Colonic mucosa (tissue), 4 donors: ENCODE data around the gene CRELD2. TPM values are rescaled to one million over a fixed set of nuclear protein-coding genes. Genes with fewer than 3 reads are reported as not detected.
"Not testable (repeated sequence)": the region's sequence is repeated elsewhere in the genome, so short reads cannot be mapped to it uniquely, and the experiment has no call there.

Experiments
- DNase-seq: peaks from one replicate; pipeline ENCODE4 v3.0.0-alpha.2; 2020
- H3K27ac ChIP-seq: fragments of 200-600 bp; one replicate; pipeline ENCODE4 v1.8.0; 2021
- H3K27me3 ChIP-seq: fragments of 200-600 bp; one replicate; pipeline ENCODE4 v1.8.0; 2021
- H3K36me3 ChIP-seq: fragments of 200-600 bp; one replicate; pipeline ENCODE4 v1.8.0; 2021
- H3K4me1 ChIP-seq: fragments of 200-600 bp; one replicate; pipeline ENCODE4 v1.8.0; 2021; ENCODE audit warnings: mild to moderate bottlenecking
- H3K4me3 ChIP-seq: fragments of 200-600 bp; one replicate; pipeline ENCODE4 v1.8.0; 2021
- H3K9ac ChIP-seq, 2 donors: one replicate each; pipeline ENCODE4 v1.7.0; 2013; ENCODE audit warnings: control low read depth in 2 of 2, low read depth in 2 of 2, low read length in 2 of 2
- H3K9me3 ChIP-seq: fragments of 200-600 bp; one replicate; pipeline ENCODE4 v1.8.0; 2021
- intact Hi-C: fragments of 100-400 bp; cut with DNase I; formaldehyde crosslinking; loops from one replicate; pipeline ENCODE4 v1.14.1; 2022
- total RNA-seq, 2 donors: library from RNA; stranded (reverse); fragmentation: NEBNext Ultra II Directional in 1 of 2; extraction: Animal tissue kit (Norgen Biotek cat#: 25700) in 1 of 2; gene quantifications; one replicate each; pipeline ENCODE4 v1.2.1, GENCODE V29; 2021
- TF ChIP-seq, protein P1 (sequence below): fragments of 200-600 bp; IDR thresholded peaks from one replicate; pipeline ENCODE4 v1.8.0; 2022; ENCODE audit warnings: antibody characterized with exemption, mild to moderate bottlenecking
- donor health status: healthy.
- donor health status: DM: no; HTN: no; CAD: no.
- donor health status: DM: no; HTN: no; CAD: no.

CRELD2 gene
- total RNA-seq, 2 donors from 2014 or later: 43.6 to 133 TPM

DNA sequence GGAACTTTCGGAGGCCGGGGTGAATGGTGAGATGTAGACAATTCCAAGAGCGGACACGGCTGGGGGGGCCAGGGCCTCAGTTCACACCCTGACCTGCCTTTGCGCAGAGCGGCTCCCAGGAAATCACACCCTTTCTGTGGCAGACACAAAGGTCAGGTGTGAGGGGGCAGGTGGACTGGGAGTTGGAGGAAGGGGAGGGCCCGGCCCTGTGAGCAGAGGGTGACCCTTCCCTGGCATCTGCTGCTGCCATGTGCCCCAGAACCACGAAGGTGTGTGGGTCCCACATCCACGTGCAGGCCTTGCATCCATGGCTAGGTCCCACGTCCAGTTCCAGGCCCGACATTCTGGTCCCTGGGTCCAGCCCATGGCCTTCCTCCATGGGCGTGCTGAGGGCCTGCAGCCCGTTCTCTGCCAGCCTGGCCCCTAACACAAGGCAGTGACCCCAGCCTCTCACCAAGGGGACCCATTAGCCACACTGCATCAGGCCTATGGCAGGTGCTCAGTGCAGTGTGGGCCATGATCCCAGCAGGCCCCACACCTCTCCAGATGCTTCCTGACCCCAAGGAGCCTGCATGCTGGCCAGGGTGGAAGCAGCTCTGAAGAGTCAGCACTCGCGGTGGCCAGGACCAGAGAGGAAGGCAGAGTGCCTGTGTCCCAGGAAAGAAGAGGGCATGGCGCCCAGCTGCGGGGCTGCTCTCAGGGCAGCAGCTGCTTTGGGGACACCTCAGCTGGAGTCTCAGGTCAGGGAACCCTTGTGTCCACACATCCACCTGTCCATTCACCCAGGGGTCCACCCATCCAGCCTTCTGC is 23.3 kb downstream of the CRELD2 start:
- intact Hi-C loops: no loop called here
- H3K4me3 ChIP-seq: no peak overlapping the region
- no peak overlapping the region for H3K27ac ChIP-seq
- H3K9me3 ChIP-seq: no peaks in the 10 kb centered on the region
- DNase-seq: no peak
- no peak overlapping the region for H3K9ac ChIP-seq
- H3K4me1 ChIP-seq: peaks cover 9% of the 10 kb centered on the region
- no peaks in the 10 kb centered on the region for H3K27me3 ChIP-seq
- H3K36me3 ChIP-seq: no peaks in the 10 kb centered on the region
- TF ChIP-seq, protein P1, sequence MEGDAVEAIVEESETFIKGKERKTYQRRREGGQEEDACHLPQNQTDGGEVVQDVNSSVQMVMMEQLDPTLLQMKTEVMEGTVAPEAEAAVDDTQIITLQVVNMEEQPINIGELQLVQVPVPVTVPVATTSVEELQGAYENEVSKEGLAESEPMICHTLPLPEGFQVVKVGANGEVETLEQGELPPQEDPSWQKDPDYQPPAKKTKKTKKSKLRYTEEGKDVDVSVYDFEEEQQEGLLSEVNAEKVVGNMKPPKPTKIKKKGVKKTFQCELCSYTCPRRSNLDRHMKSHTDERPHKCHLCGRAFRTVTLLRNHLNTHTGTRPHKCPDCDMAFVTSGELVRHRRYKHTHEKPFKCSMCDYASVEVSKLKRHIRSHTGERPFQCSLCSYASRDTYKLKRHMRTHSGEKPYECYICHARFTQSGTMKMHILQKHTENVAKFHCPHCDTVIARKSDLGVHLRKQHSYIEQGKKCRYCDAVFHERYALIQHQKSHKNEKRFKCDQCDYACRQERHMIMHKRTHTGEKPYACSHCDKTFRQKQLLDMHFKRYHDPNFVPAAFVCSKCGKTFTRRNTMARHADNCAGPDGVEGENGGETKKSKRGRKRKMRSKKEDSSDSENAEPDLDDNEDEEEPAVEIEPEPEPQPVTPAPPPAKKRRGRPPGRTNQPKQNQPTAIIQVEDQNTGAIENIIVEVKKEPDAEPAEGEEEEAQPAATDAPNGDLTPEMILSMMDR: no peak

DNA sequence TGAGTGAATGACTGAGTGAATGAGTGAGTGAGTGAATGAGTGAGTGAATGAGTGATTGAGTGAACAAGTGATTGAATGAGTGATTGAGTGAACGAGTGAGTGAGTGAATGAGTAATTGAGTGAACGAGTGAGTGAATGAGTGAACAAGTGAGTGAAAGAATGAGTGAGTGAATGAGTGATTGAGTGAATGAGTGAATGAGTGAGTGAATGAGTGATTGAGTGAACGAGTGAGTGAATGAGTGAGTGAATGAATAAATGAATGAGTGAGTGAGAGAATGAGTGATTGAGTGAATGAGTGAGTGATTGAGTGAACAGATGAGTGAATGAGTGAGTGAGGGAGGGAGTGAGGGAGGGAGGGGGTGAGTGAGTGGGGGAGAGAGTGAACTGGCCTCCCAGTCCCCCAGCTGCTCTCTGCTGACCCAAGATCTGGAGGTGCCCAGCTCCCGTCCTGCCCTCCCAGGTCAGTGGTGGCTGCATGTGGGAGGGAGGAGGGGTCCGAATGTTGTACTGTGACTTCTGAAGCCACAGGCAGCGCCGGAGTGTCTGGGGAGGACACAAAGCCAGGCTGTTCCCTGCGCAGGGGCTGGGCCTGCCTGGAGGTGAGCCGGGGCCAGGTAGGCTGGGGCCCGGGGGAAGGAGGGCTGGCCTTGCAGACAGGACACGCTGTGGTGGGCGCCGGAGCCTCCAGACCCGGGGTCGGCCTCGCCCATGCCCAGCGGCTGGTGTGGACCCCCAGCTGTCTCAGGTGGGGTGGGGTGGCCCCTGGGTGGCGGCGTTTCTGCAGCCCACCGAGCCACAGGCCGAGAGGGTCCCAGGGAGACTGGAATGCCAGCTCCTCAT is 24.4 kb downstream of the CRELD2 start:
- no peak overlapping the region for H3K4me3 ChIP-seq
- intact Hi-C loops: no loop called here
- no peak for DNase-seq
- no peak overlapping the region for H3K9ac ChIP-seq
- no peaks in the 10 kb centered on the region for H3K27me3 ChIP-seq
- TF ChIP-seq, protein P1: no peak
- no peaks in the 10 kb centered on the region for H3K9me3 ChIP-seq
- no peaks in the 10 kb centered on the region for H3K36me3 ChIP-seq
- H3K27ac ChIP-seq: no peak overlapping the region
- H3K4me1 ChIP-seq: no peaks in the 10 kb centered on the region

DNA sequence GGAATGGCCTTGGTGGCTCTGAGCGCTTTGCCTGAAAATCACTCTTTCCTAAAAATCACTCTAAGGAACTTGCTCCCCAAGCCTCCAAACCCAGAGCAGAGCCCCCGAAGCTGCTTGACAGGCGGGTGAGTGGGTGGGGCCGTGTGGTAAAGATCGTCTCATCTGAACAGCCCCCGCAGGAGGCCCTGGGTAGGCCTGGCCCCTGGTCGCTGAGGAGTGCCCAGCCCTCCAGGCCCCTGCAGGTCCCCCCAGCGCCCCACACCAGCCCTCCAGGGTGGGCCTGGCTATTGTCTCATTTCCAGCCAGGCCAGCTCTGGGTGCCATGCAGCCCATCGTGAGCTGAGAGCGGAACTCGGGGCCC is 25.0 kb downstream of the CRELD2 start:
- intact Hi-C loops: no loop called here
- Histone ChIP-seq H3K27me3 (no peaks in the 10 kb centered on the region), H3K9me3 (no peaks in the 10 kb centered on the region), H3K4me3 (no peak overlapping the region), H3K9ac (no peak overlapping the region), H3K4me1 (no peaks in the 10 kb centered on the region), H3K36me3 (no peaks in the 10 kb centered on the region), H3K27ac (no peak overlapping the region)
- TF ChIP-seq, protein P1: no peak
- DNase-seq: no peak

DNA sequence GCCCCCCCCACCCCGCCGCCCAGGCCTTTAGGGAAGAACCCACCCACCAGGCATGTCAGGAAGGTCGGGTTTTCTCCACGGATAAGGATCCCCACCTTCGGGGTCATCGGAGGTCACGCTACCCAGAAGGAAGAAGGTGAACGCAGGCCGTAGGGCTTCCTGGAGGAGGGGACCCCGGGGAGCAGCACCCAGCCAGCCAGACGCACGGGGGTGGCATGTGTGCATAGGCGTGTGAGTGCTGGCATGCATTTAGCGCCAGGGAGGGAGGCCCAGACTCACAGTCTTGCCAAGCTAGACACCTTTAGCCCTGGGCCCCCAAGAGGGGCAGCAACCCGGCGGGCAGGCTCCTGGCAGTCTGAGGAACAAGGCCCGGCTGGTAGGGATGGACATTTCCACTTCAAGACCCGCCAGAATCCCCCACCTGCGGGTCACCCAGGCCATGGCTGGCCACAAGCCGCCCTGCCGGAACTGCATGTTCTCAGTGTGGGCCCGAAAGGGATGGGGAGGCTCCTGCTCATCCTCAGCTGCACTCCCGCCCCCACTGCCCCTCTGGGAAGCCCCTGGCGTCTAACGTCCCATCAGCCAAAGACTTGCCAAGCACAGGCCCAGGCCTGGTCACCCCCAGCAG is 25.5 kb downstream of the CRELD2 start:
- Histone ChIP-seq H3K4me3 (no peak overlapping the region), H3K4me1 (no peaks in the 10 kb centered on the region), H3K27me3 (no peaks in the 10 kb centered on the region), H3K27ac (peak overlapping the region; percentile 47), H3K9ac (no peak overlapping the region), H3K9me3 (no peaks in the 10 kb centered on the region), H3K36me3 (no peaks in the 10 kb centered on the region)
- no peak for DNase-seq
- intact Hi-C loops: no loop called here
- TF ChIP-seq, protein P1: no peak

DNA sequence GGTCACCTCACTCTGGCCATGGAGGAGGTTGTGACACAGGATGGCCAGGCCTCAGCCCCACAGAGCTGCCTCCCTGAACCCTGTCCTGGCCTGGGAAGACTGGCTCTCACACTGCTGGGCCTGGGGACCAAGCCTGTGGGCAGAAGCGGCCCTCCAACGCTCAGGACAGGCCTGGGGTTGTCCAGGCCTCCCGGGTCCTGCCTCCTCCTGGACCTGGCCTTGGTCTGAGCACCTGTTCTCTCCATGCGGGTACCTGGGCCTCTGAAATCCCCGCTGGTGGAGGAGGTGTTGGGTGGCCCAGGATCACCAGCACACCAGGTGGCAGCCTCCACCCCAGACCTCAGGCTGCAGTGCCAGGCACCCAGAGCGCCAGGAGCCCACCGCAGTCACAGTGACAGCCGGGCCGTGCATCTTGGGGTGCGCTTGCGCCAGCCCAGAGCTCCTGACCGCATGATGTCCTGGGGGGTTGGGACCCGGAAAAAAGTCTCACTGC is 26.0 kb downstream of the CRELD2 start:
- H3K9me3 ChIP-seq: no peaks in the 10 kb centered on the region
- H3K36me3 ChIP-seq: no peaks in the 10 kb centered on the region
- peak overlapping the region; percentile 47 for H3K27ac ChIP-seq
- TF ChIP-seq, protein P1: no peak
- H3K27me3 ChIP-seq: no peaks in the 10 kb centered on the region
- H3K4me1 ChIP-seq: no peaks in the 10 kb centered on the region
- no peak for DNase-seq
- no peak overlapping the region for H3K9ac ChIP-seq
- no peak overlapping the region for H3K4me3 ChIP-seq
- intact Hi-C loops: no loop called here

DNA sequence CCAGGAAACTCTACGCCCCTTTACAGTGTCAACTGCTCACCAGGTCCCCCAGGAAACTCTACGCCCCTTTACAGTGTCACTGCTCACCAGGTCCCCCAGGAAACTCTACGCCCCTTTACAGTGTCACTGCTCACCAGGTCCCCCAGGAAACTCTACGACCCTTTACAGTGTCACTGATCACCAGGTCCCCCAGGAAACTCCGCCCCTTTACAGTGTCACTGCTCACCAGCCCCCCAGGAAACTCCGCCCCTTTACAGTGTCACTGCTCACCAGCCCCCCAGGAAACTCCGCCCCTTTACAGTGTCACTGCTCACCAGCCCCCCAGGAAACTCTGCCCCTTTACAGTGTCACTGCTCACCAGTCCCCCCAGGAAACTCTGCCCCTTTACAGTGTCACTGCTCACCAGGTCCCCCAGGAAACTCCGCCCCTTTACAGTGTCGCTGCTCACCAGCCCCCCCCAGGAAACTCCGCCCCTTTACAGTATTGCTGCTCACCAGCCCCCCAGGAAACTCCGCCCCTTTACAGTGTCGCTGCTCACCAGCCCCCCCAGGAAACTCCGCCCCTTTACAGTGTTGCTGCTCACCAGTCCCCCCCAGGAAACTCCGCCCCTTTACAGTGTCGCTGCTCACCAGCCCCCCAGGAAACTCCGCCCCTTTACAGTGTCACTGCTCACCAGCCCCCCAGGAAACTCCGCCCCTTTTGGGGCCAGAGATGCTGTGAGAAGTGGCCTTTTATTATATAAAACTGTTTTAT is 26.8 kb downstream of the CRELD2 start:
- H3K27me3 ChIP-seq, H3K36me3 ChIP-seq, intact Hi-C loops, DNase-seq, H3K4me3 ChIP-seq, H3K9ac ChIP-seq, H3K9me3 ChIP-seq, H3K4me1 ChIP-seq: not testable (repeated sequence)
- peak overlapping the region; percentile 99 for H3K27ac ChIP-seq
